ENCODE data around the gene AOPEP. TPM values are rescaled to one million over a fixed set of nuclear protein-coding genes. Genes with fewer than 3 reads are reported as not detected.

AOPEP gene
- total and polyA plus RNA-seq, 2 of the 13 experiments (the other 11 are each of a cell fraction or from before 2014, with no cell fraction given) = 22.2 to 41.6 TPM

DNA sequence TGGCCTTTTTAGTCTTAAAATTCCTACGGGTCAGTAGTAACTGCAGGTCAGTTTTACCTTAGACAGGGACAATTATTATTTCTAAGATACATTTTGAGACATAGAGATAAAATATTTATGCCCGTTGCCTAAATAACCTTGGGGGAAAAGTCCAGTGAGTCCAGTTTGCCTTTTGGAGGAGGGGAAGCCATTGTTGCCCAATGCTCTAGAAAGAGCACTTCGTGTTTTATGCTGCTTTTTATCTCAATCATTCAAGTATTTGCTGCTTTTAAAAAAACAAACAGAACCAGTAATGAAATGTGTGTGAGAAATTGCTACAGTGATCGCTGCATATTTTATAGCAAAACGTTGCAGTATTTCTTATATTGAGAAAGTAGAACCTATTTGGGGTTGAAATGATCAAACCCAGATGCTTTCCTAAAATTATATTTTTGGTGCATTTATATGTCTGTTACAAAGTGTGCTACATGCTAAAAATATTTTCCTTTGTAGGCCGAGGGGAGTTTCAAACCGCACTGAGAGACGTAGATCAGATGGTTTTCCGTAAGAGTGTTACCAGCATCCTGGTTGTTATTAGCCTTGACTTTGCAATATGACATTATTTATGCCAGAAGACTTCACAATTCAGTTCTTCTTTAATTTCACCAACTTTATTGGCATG lies 266.8 kb downstream of the AOPEP start (continued):
- TF ChIP-seq NFAT5 (CRISPR knock-in tag; IDR thresholded peaks at IDR 0.05) = no peak
- TF ChIP-seq ZNF781 (CRISPR knock-in tag; IDR thresholded peaks at IDR 0.05; ENCODE audit: borderline replicate concordance, not compliant biosample characterization) = no peak
- no peak for TF ChIP-seq HNRNPLL (IDR thresholded peaks at IDR 0.05; ENCODE audit: low read depth, low read length, poor library complexity, severe bottlenecking)
- no peak for TF ChIP-seq ZNF788 (CRISPR knock-in tag; IDR thresholded peaks at IDR 0.05; ENCODE audit: borderline replicate concordance)
- TF ChIP-seq MEIS1 (CRISPR knock-in tag; IDR thresholded peaks at IDR 0.05; ENCODE audit: borderline replicate concordance) = no peak
- no peak for TF ChIP-seq REXO4 (CRISPR knock-in tag; IDR thresholded peaks at IDR 0.05; ENCODE audit: borderline replicate concordance)
- no peak for TF ChIP-seq U2AF2 (IDR thresholded peaks at IDR 0.05; ENCODE audit: low read depth, low read length)
- 0 out of 2 replicates have a peak, but pooled peaks have one; percentile 43 for TF ChIP-seq ZNF816 (CRISPR knock-in tag; IDR thresholded peaks at IDR 0.05; ENCODE audit: borderline replicate concordance)
- peak; percentile 31; the same call in 1 of the 2 replicates for TF ChIP-seq RARA (CRISPR knock-in tag; IDR thresholded peaks at IDR 0.05)
- peak; percentile 95 for TF ChIP-seq ZNF281 (CRISPR knock-in tag; IDR thresholded peaks at IDR 0.05; ENCODE audit: borderline replicate concordance)
- TF ChIP-seq TCF7 (IDR thresholded peaks at IDR 0.05; ENCODE audit: low read depth) = peak; percentile 29; the same call in 1 of the 2 replicates
- TF ChIP-seq, protein P1, sequence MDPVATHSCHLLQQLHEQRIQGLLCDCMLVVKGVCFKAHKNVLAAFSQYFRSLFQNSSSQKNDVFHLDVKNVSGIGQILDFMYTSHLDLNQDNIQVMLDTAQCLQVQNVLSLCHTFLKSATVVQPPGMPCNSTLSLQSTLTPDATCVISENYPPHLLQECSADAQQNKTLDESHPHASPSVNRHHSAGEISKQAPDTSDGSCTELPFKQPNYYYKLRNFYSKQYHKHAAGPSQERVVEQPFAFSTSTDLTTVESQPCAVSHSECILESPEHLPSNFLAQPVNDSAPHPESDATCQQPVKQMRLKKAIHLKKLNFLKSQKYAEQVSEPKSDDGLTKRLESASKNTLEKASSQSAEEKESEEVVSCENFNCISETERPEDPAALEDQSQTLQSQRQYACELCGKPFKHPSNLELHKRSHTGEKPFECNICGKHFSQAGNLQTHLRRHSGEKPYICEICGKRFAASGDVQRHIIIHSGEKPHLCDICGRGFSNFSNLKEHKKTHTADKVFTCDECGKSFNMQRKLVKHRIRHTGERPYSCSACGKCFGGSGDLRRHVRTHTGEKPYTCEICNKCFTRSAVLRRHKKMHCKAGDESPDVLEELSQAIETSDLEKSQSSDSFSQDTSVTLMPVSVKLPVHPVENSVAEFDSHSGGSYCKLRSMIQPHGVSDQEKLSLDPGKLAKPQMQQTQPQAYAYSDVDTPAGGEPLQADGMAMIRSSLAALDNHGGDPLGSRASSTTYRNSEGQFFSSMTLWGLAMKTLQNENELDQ (CRISPR knock-in tag; IDR thresholded peaks at IDR 0.05; ENCODE audit: borderline replicate concordance) = no peak
- TF ChIP-seq ERF (CRISPR knock-in tag; IDR thresholded peaks at IDR 0.05) = no peak
- no peak for TF ChIP-seq ZNF547 (CRISPR knock-in tag; IDR thresholded peaks at IDR 0.05)
- TF ChIP-seq ZNF724P (CRISPR knock-in tag; IDR thresholded peaks at IDR 0.05; ENCODE audit: borderline replicate concordance) = no peak
- TF ChIP-seq, protein P2, sequence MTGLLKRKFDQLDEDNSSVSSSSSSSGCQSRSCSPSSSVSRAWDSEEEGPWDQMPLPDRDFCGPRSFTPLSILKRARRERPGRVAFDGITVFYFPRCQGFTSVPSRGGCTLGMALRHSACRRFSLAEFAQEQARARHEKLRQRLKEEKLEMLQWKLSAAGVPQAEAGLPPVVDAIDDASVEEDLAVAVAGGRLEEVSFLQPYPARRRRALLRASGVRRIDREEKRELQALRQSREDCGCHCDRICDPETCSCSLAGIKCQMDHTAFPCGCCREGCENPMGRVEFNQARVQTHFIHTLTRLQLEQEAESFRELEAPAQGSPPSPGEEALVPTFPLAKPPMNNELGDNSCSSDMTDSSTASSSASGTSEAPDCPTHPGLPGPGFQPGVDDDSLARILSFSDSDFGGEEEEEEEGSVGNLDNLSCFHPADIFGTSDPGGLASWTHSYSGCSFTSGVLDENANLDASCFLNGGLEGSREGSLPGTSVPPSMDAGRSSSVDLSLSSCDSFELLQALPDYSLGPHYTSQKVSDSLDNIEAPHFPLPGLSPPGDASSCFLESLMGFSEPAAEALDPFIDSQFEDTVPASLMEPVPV (CRISPR knock-in tag; IDR thresholded peaks at IDR 0.05) = no peak
